GM21717 (cell line): ENCODE measurements around the gene KRT34.
"Not testable (repeated sequence)": the region's sequence is repeated elsewhere in the genome, so short reads cannot be mapped to it uniquely, and the experiment has no call there.

Source experiments
- ATAC-seq: cut with Tn5 transposase; IDR thresholded peaks from one replicate; pipeline ENCODE4 v1.9.1; 2021; ENCODE audit warnings: mild to moderate bottlenecking, moderate library complexity; ENCODE audit not compliant: unreplicated experiment

The KRT34 gene

DNA sequence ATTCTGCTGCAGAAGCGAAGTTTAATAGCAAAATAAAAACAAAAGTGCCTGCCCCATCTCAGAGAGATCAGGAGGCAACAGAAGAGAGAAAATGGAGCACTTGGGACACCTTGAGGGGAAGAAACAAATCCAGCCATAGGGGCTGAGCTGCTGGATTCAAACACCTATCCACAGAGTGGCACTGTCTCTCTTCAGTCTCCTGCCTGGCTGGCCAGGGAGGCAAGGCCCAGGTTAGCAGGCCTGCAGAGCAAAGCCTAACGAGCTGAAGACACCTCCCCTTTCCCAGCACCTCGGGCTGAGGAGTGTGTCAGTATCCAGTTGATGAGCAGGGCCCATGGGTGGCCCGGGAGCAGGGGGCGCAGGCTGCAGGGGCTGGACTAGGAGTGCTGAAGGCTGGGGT is 24.1 kb upstream of the KRT34 start:
- no peak for ATAC-seq

- ATAC-seq, result no peak
These were observed 22.0 kb upstream of the KRT34 start for GRCh38 chr17:41404024-41404671.

- no peak for ATAC-seq
These were observed 21.4 kb upstream of the KRT34 start for GRCh38 chr17:41403404-41404023.

GRCh38 chr17:41402161-41402560 is 20.1 kb upstream of the KRT34 start:
- no peak for ATAC-seq

- ATAC-seq, result no peak
These were observed 15.0 kb upstream of the KRT34 start, which contains the start of gene KRT31 for GRCh38 chr17:41396996-41397660. KRT31 (minus strand) TSS chr17:41397608; CDS start chr17:41397539, 69 bp downstream.

DNA sequence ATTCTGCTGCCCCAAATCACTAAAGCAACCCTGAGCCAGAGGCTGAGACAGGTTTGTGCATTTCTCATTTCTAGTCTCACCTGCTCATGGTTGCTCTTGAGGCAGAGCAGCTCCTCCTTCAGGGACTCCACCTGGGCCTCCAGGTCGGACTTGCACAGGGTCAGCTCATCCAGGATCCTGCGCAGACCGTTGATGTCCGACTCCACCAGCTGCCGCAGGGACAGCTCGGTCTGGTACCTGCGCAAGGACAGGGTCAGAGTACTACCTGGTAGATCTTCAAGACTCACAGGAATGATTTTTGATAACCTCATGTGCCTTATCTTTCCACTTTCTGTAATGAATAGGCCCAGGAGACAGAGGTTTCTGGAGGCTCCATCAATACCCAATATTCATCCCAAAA is 14.2 kb upstream of the KRT34 start:
- ATAC-seq, result no peak

DNA sequence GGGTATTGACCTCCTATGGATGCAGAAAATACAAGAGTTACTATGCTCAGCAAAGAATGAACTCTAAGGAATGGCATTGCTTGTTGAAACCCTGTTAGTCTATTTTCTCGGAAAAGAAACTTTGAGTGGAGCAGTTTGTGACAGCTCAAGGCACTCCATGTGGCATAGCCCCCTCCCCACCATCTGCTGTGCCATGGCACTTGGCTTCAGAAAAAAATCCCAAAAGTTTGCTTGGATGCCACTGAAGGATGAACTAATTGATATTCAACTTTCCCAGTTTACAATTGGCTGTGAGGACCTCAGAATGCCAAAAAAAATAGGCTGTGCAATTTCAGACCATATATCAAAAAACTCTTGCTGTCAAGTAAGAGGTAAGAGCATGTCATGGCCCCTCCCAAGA is 13.5 kb upstream of the KRT34 start:
- no peak for ATAC-seq

DNA sequence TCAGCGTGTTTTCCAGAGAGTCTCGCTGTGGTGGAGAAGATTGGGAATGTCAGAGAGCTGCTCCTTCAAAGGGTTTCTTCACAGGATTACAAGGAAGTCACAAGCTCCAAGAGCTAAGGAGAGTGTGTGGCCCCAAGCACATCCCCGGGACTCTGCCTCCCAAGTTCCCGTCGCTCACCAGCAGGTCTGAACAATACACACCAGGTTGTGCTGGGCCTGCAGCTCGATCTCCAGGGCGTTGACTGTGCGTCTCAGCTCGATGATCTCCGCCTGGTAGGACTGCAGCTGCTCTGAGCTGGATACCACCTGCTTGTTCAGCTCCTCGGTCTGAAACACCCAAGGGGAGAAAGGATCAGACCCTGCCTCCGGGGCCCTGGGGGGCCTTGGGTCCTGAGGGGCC is 12.9 kb upstream of the KRT34 start:
- ATAC-seq, result not testable (repeated sequence)

- ATAC-seq, result no peak
These were observed 12.3 kb upstream of the KRT34 start for GRCh38 chr17:41394254-41394996.

- ATAC-seq, result no peak
These were observed 11.7 kb upstream of the KRT34 start for GRCh38 chr17:41393826-41394225.

DNA sequence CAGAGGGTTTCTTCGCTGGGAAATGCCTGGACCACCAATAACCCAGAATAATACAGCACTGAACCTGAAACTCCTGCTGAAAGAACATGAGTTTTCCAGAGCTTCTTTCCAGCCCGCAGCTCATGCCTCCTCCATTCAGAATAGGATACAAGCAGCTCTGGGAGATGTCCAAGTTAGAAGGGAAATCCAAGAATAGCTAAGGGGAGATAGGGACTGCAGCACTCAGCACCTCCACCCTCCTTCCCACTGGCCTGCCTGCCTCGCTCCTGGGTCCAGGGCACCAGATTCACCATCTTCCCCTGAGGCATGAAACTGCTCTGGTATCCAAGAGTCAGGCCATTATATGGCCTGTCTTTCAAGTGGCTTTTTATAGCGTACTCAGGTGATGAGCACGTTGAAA is 11.2 kb upstream of the KRT34 start:
- ATAC-seq, result no peak

DNA sequence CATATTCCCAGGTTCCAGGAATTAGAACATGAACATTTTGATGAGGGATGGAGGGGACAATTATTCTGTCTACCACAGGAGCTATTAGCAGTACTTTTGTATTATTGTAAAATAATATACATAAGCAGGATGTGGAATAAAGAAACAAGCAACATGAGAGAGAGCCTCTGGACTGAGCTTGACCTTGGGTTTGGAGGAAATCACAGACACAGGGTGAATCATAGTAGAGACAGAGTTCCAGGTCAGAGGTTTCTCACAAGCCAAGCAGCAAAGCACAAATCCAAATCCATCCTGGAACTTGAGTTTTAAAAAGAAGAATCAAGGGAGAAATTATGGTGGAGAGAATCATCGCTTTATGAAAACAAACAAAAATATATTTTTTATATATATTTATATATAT is 10.2 kb upstream of the KRT34 start:
- ATAC-seq, result no peak

- no peak for ATAC-seq
These were observed 9.4 kb upstream of the KRT34 start for GRCh38 chr17:41391535-41391934.

DNA sequence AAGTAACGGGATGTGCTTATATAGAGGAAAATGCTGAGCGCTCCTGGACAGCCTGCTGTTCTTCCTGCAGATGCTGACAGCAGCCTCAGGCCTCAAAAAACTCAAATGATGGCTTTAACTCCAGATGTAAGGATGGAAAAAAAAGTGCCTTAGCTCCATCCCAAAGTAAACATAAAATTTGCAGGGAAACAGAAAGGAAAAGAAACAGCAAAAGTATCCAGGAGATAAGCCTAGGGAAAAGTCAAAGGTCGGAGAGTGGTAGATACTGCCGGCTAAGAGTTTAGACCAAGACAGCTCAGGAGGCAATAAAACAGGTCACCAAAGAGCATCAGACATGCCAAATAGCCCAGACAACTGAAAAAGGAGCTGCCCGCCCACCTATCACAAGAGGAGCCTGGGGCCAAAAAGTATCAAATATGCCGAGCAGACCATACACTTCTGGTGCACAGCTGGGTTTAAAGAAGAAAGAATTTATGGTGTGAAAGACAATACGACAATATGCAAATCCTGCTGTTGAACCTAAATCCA is 8.4 kb upstream of the KRT34 start:
- no peak for ATAC-seq

DNA sequence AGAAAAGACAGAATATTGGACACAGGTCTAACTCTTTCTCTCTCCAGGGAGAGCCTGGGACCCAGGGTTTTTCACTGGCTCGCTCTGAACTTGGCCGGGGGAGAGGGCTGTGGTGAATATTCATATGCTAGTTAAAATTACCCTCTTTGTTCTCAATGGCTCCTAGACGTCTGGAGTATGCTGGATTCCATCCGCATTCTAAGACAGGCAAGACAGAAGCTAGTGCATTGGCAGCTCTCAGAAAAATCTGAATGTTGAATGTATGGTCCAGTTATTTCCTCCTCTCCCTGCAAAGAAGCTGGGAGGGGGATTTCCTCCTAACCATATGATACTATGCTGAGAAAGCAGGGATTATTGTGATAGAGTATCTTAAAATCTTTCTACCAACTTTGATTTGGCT is 5.6 kb upstream of the KRT34 start:
- no peak for ATAC-seq

DNA sequence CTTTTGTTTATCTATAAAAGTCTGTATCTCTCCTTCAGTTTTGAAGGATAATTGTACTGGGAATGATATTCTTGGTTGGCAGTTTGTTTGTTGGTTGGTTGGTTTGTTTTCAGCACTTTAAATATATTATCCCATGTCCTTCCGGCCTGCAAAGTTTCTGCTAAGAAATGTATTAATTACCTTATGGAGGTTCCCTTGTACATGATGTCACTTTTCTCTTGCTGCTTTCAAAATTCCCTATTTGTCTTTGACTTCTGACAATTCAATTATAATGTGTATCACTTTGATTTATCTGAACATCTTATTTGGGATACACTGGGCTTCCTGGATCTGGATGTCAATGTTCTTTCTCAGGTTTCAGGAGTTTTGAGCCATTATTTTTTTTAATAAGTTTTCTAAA is 4.1 kb upstream of the KRT34 start:
- no peak for ATAC-seq

GRCh38 chr17:41383690-41384089 is 1.6 kb upstream of the KRT34 start:
- no peak for ATAC-seq

GRCh38 chr17:41382394-41382793 is 288 bp upstream of the KRT34 start:
- no peak for ATAC-seq

DNA sequence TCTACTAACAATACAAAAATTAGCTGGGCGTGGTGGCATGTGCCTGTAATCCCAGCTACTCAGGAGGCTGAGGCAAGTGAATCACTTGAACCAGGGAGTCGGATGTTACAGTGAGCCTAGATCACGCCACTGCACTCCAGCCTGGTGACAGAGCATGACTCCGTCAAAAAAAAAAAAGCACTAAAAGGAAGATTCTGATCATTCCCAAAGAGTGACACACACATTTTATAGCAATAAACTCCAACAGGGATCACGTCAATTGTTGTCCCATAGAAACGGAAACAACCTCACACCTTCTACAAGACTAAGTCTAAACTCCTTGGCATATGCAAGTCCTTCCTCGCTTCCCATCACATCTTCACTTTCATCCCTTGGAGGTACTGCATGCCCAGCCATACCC is 2.0 kb downstream of the KRT34 start:
- ATAC-seq, result not testable (repeated sequence)

GRCh38 chr17:41377546-41377945 is 4.6 kb downstream of the KRT34 start:
- ATAC-seq, result no peak

DNA sequence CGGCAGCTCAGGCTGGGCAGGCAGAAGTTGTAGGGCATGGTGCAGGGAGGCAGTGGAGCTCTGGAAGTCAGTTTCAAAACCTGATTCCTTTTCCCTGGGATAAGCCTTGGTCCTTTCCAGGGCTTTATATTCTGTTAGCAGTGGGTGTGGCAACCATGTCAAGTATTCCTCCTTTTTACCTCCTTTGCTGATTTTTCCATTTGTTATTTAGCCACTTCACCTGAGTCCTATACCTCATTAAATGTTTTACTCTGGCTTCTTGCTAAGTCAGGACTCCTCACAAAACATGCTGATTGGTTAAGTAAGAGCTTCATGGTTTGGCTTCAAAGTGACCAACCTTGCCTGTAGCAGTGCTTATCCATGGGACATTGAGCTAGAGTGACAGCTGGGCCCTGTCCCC is 12.4 kb downstream of the KRT34 start, which contains the start of gene KRT33B:
Gene KRT33B, minus strand, starts transcription at position 101 of the 400 bp plus-strand sequence. Its CDS starts 63 bp downstream, at position 38.
- ATAC-seq, result no peak
